ENCODE data around the gene ABRACL. TPM values are rescaled to one million over a fixed set of nuclear protein-coding genes. Genes with fewer than 3 reads are reported as not detected.

ABRACL gene
- total and polyA plus RNA-seq, 7 experiments from 2014 or later: 39.5 to 216 (median 108) TPM

DNA sequence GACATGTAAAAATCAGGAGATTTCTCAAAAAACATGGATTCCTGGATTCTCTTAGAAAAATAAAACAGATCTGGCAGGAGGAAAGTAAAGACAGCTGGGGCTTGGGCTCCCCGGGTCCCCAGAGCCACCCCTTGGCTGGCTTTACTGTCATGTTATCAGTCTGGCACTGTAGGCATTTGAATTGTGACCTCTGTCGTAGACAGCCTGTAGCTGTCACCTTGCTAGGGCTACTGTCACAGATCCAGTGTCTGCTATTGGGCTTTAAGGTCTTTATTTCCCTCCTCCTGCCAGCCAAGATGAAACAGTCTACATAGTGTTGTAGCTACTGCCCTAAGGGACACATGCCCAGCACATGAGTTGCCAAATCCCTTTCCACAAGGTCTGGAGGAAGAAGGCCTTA lies 37.5 kb downstream of the ABRACL start:
- ATAC-seq (no peak), DNase-seq (no peak)
- Histone ChIP-seq H3K9me3 (ENCODE audit: control insufficient read depth in 2 of 3, low read length in 3 of 3) (no peaks in the 10 kb centered on the region), H3K4me1 (ENCODE audit: control insufficient read depth in 2 of 2, insufficient read depth in 2 of 2, low read length in 2 of 2) (no peaks in the 10 kb centered on the region), H3K36me3 (ENCODE audit: control insufficient read depth in 2 of 3, insufficient read depth in 3 of 3, low read length in 3 of 3) (no peaks in the 10 kb centered on the region), H3K4me3 (ENCODE audit: low read length) (no peak overlapping the region), H3K27ac (ENCODE audit: low read depth, low read length) (no peak overlapping the region), H3K27me3 (ENCODE audit: control insufficient read depth in 2 of 2, insufficient read depth in 2 of 2, low read length in 2 of 2) (no peaks in the 10 kb centered on the region)
- H3K4me1 Mint-ChIP-seq: no peaks in the 10 kb centered on the region
- ChIA-PET CTCF (interaction anchor here (1.2 kb wide), 1 partner anchor 298 kb away, joined by 3 read pairs; no protein-coding TSS in a partner anchor), POLR2A (interaction anchor here (0.7 kb wide), 1 partner anchor 129 kb away, joined by 3 read pairs; no protein-coding TSS in a partner anchor)
- peaks cover 0 to 8% (median 0%) of the 10 kb centered on the region in 5 donors for H3K27me3 Mint-ChIP-seq
- no peaks in the 10 kb centered on the region for H3K9me3 Mint-ChIP-seq
- intact Hi-C loops (cut with micrococcal nuclease): no loop called here
- H3K27ac Mint-ChIP-seq: no peak overlapping the region
- no peaks in the 10 kb centered on the region for H3K36me3 Mint-ChIP-seq
- H3K4me3 Mint-ChIP-seq: no peak overlapping the region

DNA sequence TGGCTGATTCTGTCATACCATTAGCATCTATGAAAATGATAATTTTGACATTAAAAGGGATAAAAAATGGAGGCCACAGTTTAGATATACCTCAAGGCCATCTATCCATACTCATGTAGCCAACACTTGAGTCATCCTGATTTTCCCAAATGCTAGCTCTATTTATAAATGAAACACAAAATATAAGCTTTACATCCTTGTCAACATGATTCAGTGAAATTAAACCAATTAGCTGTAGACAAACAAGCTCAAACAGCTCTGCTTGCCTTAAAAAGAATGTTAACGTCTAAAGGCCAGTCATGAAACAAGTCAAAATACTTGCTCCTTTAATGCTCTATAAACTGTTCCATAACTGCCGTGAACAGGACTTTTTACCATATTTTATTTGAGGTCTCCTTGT lies 40.3 kb downstream of the ABRACL start:
- Histone ChIP-seq H3K27ac (ENCODE audit: low read depth, low read length) (no peak overlapping the region), H3K27me3 (ENCODE audit: control insufficient read depth in 2 of 2, insufficient read depth in 2 of 2, low read length in 2 of 2) (no peaks in the 10 kb centered on the region), H3K4me3 (ENCODE audit: low read length) (no peak overlapping the region), H3K9me3 (ENCODE audit: control insufficient read depth in 2 of 3, low read length in 3 of 3) (no peaks in the 10 kb centered on the region), H3K4me1 (ENCODE audit: control insufficient read depth in 2 of 2, insufficient read depth in 2 of 2, low read length in 2 of 2) (no peaks in the 10 kb centered on the region), H3K36me3 (ENCODE audit: control insufficient read depth in 2 of 3, insufficient read depth in 3 of 3, low read length in 3 of 3) (no peaks in the 10 kb centered on the region)
- CTCF ChIA-PET: no interaction called here
- intact Hi-C loops (cut with micrococcal nuclease): no loop called here
- H3K9me3 Mint-ChIP-seq: peaks cover 0 to 3% (median 0%) of the 10 kb centered on the region in 11 donors
- H3K27ac Mint-ChIP-seq: peak overlapping the region in 1 of 9 donors; percentile 4
- peaks cover 0 to 5% (median 0%) of the 10 kb centered on the region in 5 donors for H3K27me3 Mint-ChIP-seq
- H3K4me3 Mint-ChIP-seq: no peak overlapping the region
- peaks cover 0 to 3% (median 0%) of the 10 kb centered on the region in 7 donors for H3K4me1 Mint-ChIP-seq
- ATAC-seq: no peak
- no peak for DNase-seq
- POLR2A ChIA-PET: no interaction called here
- peaks cover 0 to 3% (median 0%) of the 10 kb centered on the region in 5 donors for H3K36me3 Mint-ChIP-seq

DNA sequence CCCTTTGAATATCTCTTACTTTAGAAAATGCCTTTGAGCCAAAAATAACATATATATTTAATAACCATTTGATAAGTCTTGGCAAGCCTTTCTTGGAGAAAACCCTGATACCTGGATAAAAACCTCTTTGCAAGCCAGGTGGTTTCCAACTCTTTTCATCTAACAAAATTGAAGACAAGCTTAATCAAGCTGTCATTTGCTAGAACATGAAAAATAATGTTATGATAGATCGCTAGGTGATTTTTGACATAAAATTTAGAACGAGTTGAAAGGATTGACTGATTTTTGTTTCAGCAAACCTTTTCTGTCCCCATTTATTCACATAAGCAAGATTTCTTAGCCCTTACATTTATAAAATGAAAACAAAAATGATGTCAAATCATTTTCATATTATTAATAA lies 44.6 kb downstream of the ABRACL start:
- ATAC-seq (no peak), DNase-seq (no peak)
- intact Hi-C loops (cut with micrococcal nuclease): no loop called here
- Mint-ChIP-seq H3K27ac (no peak overlapping the region), H3K4me3 (no peak overlapping the region), H3K9me3 (peaks cover 0 to 3% (median 0%) of the 10 kb centered on the region in 11 donors), H3K27me3 (peaks cover 0 to 5% (median 0%) of the 10 kb centered on the region in 5 donors), H3K4me1 (peaks cover 0 to 5% (median 2%) of the 10 kb centered on the region in 7 donors), H3K36me3 (peaks cover 0 to 3% (median 0%) of the 10 kb centered on the region in 5 donors)
- Histone ChIP-seq H3K36me3 (ENCODE audit: control insufficient read depth in 2 of 3, insufficient read depth in 3 of 3, low read length in 3 of 3) (no peaks in the 10 kb centered on the region), H3K4me1 (ENCODE audit: control insufficient read depth in 2 of 2, insufficient read depth in 2 of 2, low read length in 2 of 2) (no peaks in the 10 kb centered on the region), H3K27me3 (ENCODE audit: control insufficient read depth in 2 of 2, insufficient read depth in 2 of 2, low read length in 2 of 2) (no peaks in the 10 kb centered on the region), H3K9me3 (ENCODE audit: control insufficient read depth in 2 of 3, low read length in 3 of 3) (no peaks in the 10 kb centered on the region), H3K4me3 (ENCODE audit: low read length) (no peak overlapping the region), H3K27ac (ENCODE audit: low read depth, low read length) (no peak overlapping the region)
- ChIA-PET POLR2A (interaction anchor here (1.0 kb wide), 1 partner anchor 40 kb away, joined by 3 read pairs; no protein-coding TSS in a partner anchor), CTCF (interaction anchor here (0.7 kb wide), 1 partner anchor 82 kb away, joined by 3 read pairs; no protein-coding TSS in a partner anchor)

DNA sequence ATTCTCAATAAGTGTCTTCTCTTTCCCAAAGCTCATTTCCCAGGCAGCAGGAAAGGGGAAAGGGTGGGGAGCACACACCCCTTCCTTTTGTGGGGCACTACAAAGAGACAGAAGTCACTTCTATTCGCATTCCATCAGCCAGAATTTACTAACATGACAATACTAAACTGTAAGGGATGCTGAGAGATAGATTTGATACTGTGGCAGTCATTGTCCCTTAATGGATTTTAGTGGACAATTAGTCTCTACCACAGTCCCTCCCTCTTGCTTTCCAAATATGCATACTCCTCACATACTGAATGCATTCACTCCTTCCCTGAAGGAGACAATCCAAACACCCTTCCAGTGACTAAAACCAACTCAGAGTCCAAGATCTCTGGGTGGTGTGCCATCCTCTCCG lies 50.5 kb downstream of the ABRACL start:
- Histone ChIP-seq H3K9me3 (ENCODE audit: control insufficient read depth in 2 of 3, low read length in 3 of 3) (no peaks in the 10 kb centered on the region), H3K36me3 (ENCODE audit: control insufficient read depth in 2 of 3, insufficient read depth in 3 of 3, low read length in 3 of 3) (no peaks in the 10 kb centered on the region), H3K27me3 (ENCODE audit: control insufficient read depth in 2 of 2, insufficient read depth in 2 of 2, low read length in 2 of 2) (no peaks in the 10 kb centered on the region), H3K4me3 (ENCODE audit: low read length) (no peak overlapping the region), H3K4me1 (ENCODE audit: control insufficient read depth in 2 of 2, insufficient read depth in 2 of 2, low read length in 2 of 2) (no peaks in the 10 kb centered on the region), H3K27ac (ENCODE audit: low read depth, low read length) (no peak overlapping the region)
- no peaks in the 10 kb centered on the region for H3K27me3 Mint-ChIP-seq
- H3K4me1 Mint-ChIP-seq: peaks cover 0 to 11% (median 8%) of the 10 kb centered on the region in 7 donors
- H3K36me3 Mint-ChIP-seq: no peaks in the 10 kb centered on the region
- CTCF ChIA-PET: no interaction called here
- intact Hi-C loops (cut with micrococcal nuclease): no loop called here
- H3K9me3 Mint-ChIP-seq: no peaks in the 10 kb centered on the region
- H3K27ac Mint-ChIP-seq: no peak overlapping the region
- ATAC-seq (no peak), DNase-seq (no peak)
- POLR2A ChIA-PET: no interaction called here
- H3K4me3 Mint-ChIP-seq: no peak overlapping the region

DNA sequence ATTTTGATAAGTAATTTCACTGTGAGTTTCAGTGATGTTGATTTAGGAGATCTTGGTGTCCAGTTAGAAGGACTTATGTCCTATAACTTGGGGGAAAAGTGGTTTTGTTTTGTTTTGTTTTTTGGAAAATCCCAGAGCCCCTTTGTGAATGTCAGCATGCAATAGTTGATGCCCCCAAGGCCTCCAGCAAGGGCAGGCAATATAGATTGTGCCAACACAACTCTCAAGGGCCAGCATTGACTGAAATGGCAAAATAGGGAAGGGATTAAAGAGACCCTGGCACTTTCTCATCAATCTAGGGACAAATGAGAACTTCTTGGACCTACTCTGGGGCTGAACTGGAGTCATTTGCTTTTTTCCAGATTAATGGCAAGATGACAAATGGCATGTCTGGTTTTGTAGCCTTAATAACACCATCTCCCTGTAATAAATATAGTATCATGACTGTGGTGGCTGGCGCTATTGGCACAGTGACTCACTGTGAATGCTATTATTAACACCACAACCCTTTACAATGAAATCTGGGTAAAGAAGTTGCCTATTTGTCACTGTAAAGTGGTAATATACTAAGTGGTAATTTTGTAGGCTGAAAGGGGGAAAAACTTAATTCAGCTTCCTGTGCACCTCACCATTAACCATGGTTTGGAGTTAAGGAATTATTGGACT lies 51.8 kb downstream of the ABRACL start:
- no peak overlapping the region for H3K27ac Mint-ChIP-seq
- no peaks in the 10 kb centered on the region for H3K27me3 Mint-ChIP-seq
- ChIA-PET POLR2A (no interaction called here), CTCF (no interaction called here)
- no peaks in the 10 kb centered on the region for H3K9me3 ChIP-seq (ENCODE audit: control insufficient read depth in 2 of 3, low read length in 3 of 3)
- H3K27ac ChIP-seq (ENCODE audit: low read depth, low read length): no peak overlapping the region
- no peak for ATAC-seq
- intact Hi-C loops (cut with micrococcal nuclease): loop anchor here in 1 of 2 donors (5.0 kb wide), 1 partner anchor 33 kb away; no protein-coding TSS in a partner anchor
- H3K36me3 Mint-ChIP-seq: peaks cover 0 to 2% (median 0%) of the 10 kb centered on the region in 5 donors
- H3K27me3 ChIP-seq (ENCODE audit: control insufficient read depth in 2 of 2, insufficient read depth in 2 of 2, low read length in 2 of 2): no peaks in the 10 kb centered on the region
- H3K36me3 ChIP-seq (ENCODE audit: control insufficient read depth in 2 of 3, insufficient read depth in 3 of 3, low read length in 3 of 3): no peaks in the 10 kb centered on the region
- peaks cover 0 to 3% (median 0%) of the 10 kb centered on the region in 11 donors for H3K9me3 Mint-ChIP-seq
- H3K4me1 Mint-ChIP-seq: peaks cover 0 to 11% (median 8%) of the 10 kb centered on the region in 7 donors
- no peak overlapping the region for H3K4me3 Mint-ChIP-seq
- DNase-seq: no peak
- no peak overlapping the region for H3K4me3 ChIP-seq (ENCODE audit: low read length)
- no peaks in the 10 kb centered on the region for H3K4me1 ChIP-seq (ENCODE audit: control insufficient read depth in 2 of 2, insufficient read depth in 2 of 2, low read length in 2 of 2)

DNA sequence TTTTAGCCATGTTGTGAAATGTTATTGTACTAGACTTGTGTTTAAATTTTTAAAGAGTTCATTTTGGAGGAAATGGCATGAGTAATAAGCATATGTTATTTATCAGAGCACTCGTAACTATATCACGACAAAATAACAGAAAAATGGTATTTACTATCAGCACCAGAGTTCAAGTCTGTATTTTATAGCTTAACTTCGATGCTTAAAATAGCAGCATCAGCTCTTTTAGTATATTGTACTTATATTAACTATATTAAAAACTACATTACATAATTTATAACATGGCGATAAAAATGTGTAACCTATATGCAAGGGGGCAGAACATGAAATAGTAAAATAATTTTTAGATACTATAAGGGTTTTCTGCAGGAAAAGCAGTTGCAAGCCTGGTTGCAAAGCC lies 52.9 kb downstream of the ABRACL start:
- H3K36me3 ChIP-seq (ENCODE audit: control insufficient read depth in 2 of 3, insufficient read depth in 3 of 3, low read length in 3 of 3): no peaks in the 10 kb centered on the region
- H3K27ac Mint-ChIP-seq: no peak overlapping the region
- ChIA-PET CTCF (no interaction called here), POLR2A (no interaction called here)
- peaks cover 0 to 2% (median 0%) of the 10 kb centered on the region in 5 donors for H3K36me3 Mint-ChIP-seq
- H3K27me3 Mint-ChIP-seq: no peaks in the 10 kb centered on the region
- DNase-seq: no peak
- no peak overlapping the region for H3K4me3 ChIP-seq (ENCODE audit: low read length)
- H3K9me3 Mint-ChIP-seq: peaks cover 0 to 7% (median 0%) of the 10 kb centered on the region in 11 donors
- no peak for ATAC-seq
- H3K4me1 Mint-ChIP-seq: peaks cover 0 to 11% (median 8%) of the 10 kb centered on the region in 7 donors
- no peaks in the 10 kb centered on the region for H3K4me1 ChIP-seq (ENCODE audit: control insufficient read depth in 2 of 2, insufficient read depth in 2 of 2, low read length in 2 of 2)
- no peak overlapping the region for H3K27ac ChIP-seq (ENCODE audit: low read depth, low read length)
- no peaks in the 10 kb centered on the region for H3K9me3 ChIP-seq (ENCODE audit: control insufficient read depth in 2 of 3, low read length in 3 of 3)
- H3K4me3 Mint-ChIP-seq: no peak overlapping the region
- H3K27me3 ChIP-seq (ENCODE audit: control insufficient read depth in 2 of 2, insufficient read depth in 2 of 2, low read length in 2 of 2): no peaks in the 10 kb centered on the region
- intact Hi-C loops (cut with micrococcal nuclease): loop anchor here in 1 of 2 donors (5.0 kb wide), 1 partner anchor 34 kb away; no protein-coding TSS in a partner anchor
